ENCODE data around the gene CYYR1. TPM values are rescaled to one million over a fixed set of nuclear protein-coding genes. Genes with fewer than 3 reads are reported as not detected.

CYYR1 gene
- polyA plus RNA-seq, 1 experiment: not detected

DNA sequence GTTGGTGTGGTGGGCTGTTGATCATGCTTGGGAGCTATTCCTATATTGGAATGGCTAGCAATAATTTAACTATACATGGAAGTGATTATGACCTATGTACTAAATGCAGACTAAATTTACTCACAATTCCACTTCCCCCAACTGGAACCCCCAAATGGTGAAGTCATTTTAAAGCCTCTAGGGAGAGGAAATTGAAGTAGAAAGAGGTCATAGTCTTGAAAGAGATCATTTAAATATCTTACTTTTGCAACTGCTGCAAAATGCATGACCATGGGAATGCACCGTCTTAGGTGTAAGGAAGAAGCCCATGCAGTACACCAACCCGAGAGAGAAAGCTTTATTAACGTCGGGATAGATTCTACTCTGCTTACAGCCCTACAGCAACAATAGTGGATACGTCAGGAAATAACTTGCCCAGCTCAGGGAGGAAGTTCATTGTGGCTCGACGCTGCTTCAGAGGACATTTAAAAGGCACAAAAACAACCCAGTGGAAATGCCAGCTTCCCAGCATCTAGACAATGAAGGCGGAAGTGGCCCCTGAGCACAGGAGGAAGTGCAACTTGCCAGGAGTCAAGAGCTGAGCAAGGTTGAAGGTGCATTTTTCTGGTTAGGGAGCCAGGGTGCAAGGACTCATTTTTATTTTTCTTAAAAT, 26.5 kb downstream of the CYYR1 start:
- H3K9me3 ChIP-seq (ENCODE audit: control insufficient read depth, insufficient read depth, low read length): no peaks in the 10 kb centered on the region
- no peak overlapping the region for H3K27ac ChIP-seq (ENCODE audit: low read depth, low read length)
- H3K4me3 ChIP-seq (ENCODE audit: low read depth, low read length): no peak overlapping the region
- CTCF ChIA-PET: interaction anchor here (0.9 kb wide), 1 partner anchor 650 kb away, joined by 3 read pairs; no protein-coding TSS in a partner anchor
- POLR2A ChIA-PET: no interaction called here
- no peak for DNase-seq (ENCODE audit: low read depth, low spot score)
- H3K27me3 ChIP-seq (ENCODE audit: control insufficient read depth, insufficient read depth, low read length): no peaks in the 10 kb centered on the region
- TF ChIP-seq, protein P1, sequence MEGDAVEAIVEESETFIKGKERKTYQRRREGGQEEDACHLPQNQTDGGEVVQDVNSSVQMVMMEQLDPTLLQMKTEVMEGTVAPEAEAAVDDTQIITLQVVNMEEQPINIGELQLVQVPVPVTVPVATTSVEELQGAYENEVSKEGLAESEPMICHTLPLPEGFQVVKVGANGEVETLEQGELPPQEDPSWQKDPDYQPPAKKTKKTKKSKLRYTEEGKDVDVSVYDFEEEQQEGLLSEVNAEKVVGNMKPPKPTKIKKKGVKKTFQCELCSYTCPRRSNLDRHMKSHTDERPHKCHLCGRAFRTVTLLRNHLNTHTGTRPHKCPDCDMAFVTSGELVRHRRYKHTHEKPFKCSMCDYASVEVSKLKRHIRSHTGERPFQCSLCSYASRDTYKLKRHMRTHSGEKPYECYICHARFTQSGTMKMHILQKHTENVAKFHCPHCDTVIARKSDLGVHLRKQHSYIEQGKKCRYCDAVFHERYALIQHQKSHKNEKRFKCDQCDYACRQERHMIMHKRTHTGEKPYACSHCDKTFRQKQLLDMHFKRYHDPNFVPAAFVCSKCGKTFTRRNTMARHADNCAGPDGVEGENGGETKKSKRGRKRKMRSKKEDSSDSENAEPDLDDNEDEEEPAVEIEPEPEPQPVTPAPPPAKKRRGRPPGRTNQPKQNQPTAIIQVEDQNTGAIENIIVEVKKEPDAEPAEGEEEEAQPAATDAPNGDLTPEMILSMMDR (IDR thresholded peaks at IDR 0.05; ENCODE audit: low read depth, low read length): no peak

DNA sequence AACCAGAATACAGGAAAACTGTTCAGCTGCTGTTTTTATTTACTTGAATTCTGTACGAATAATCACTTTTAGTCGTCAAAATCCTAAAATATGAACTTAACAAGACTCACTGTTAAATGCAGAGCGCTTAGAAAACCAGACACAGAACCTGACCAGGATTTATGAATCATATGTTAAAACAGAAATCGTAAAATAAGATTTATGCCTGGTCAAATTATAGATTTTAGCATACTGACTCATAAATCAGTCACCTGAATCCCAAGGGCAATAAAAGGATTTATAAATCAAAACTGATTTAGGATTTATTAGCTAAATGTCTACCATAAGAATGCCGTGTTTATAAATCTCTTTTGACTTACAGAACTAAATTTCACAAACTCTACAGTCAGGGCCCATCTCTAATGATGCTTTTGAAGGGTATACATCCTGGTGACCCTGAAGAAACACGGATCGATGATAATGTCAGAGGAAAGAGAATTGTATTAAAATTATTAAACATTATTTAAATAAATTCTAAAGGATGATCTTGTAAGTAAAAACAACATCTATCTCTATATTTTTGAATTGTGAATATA, 28.8 kb downstream of the CYYR1 start:
- no peak for DNase-seq (ENCODE audit: low read depth, low spot score)
- CTCF ChIA-PET: no interaction called here
- TF ChIP-seq, protein P1 (IDR thresholded peaks at IDR 0.05; ENCODE audit: low read depth, low read length): no peak

DNA sequence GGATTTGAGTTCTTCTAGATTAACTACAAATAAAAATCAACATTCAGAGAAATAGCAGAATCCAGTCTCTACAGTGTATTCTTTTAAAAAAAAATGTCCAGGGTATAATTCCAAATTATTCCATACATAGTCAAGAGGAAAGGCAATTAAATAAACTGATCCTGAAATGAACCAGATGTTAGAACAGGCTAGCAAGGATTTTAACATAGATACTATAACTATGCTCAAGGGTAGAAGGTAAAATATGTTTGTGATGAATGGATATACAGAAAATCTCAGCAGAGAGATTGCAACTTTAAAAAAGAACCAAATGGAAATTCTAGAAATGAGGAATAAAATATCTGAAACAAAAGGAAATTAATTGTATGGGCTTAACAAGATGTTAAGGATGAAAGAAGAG, 32.4 kb downstream of the CYYR1 start:
- TF ChIP-seq, protein P1 (IDR thresholded peaks at IDR 0.05; ENCODE audit: low read depth, low read length): no peak
- ChIA-PET POLR2A (no interaction called here), CTCF (no interaction called here)
- no peak overlapping the region for H3K27ac ChIP-seq (ENCODE audit: low read depth, low read length)
- no peak for DNase-seq (ENCODE audit: low read depth, low spot score)
- H3K27me3 ChIP-seq (ENCODE audit: control insufficient read depth, insufficient read depth, low read length): no peaks in the 10 kb centered on the region
- H3K9me3 ChIP-seq (ENCODE audit: control insufficient read depth, insufficient read depth, low read length): no peaks in the 10 kb centered on the region
- H3K4me3 ChIP-seq (ENCODE audit: low read depth, low read length): no peak overlapping the region

More for the DNA sequence above, 28.8 kb downstream of the CYYR1 start:
- H3K27ac ChIP-seq (ENCODE audit: low read depth, low read length): no peak overlapping the region
- no peak overlapping the region for H3K4me3 ChIP-seq (ENCODE audit: low read depth, low read length)
- H3K27me3 ChIP-seq (ENCODE audit: control insufficient read depth, insufficient read depth, low read length): no peaks in the 10 kb centered on the region
- H3K9me3 ChIP-seq (ENCODE audit: control insufficient read depth, insufficient read depth, low read length): no peaks in the 10 kb centered on the region
- POLR2A ChIA-PET: no interaction called here

DNA sequence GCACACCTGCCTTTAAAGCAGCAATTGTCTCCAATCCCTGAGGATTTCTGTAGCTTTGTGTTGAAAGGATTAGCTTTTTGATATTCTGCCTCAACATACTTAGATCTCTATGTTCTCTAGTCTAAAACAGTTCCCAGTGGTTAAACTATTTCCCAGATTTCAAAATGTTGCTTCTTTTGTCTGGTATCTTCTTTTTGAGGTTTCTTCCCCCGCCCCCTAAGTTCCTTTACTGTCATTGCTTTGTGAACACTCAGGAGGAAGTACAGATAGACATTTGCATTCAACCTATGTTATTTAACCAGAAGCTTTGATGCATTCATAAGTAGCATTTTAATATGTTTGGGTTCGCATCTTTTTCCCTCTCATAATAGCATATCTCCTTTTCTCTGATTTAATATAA, 33.5 kb downstream of the CYYR1 start:
- no peaks in the 10 kb centered on the region for H3K9me3 ChIP-seq (ENCODE audit: control insufficient read depth, insufficient read depth, low read length)
- CTCF ChIA-PET: no interaction called here
- TF ChIP-seq, protein P1 (IDR thresholded peaks at IDR 0.05; ENCODE audit: low read depth, low read length): no peak
- no peak overlapping the region for H3K4me3 ChIP-seq (ENCODE audit: low read depth, low read length)
- POLR2A ChIA-PET: no interaction called here
- DNase-seq (ENCODE audit: low read depth, low spot score): no peak
- no peaks in the 10 kb centered on the region for H3K27me3 ChIP-seq (ENCODE audit: control insufficient read depth, insufficient read depth, low read length)
- no peak overlapping the region for H3K27ac ChIP-seq (ENCODE audit: low read depth, low read length)

DNA sequence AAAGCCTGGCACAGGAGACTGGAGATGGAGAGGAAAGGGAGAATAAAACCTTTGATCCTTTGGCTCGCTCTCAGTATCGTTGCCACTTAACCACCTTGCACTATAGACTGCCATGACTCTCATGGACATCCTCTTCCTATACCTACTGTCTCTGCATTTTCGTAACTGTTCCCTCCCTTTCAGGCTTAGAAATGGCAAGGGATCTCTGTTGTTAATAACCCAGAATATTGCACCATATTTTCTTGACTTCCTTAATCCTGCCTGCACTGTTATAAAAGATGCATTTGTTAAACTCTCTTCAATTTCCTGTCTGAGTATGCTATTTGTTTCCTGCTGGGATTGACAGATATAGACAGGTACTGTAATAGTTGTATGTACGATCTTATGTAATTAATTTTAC, 38.6 kb downstream of the CYYR1 start:
- CTCF ChIA-PET: no interaction called here
- POLR2A ChIA-PET: no interaction called here
- TF ChIP-seq, protein P1 (IDR thresholded peaks at IDR 0.05; ENCODE audit: low read depth, low read length): no peak

More for the DNA sequence above, 38.6 kb downstream of the CYYR1 start:
- Histone ChIP-seq H3K4me3 (ENCODE audit: low read depth, low read length) (no peak overlapping the region), H3K27ac (ENCODE audit: low read depth, low read length) (no peak overlapping the region), H3K27me3 (ENCODE audit: control insufficient read depth, insufficient read depth, low read length) (no peaks in the 10 kb centered on the region), H3K9me3 (ENCODE audit: control insufficient read depth, insufficient read depth, low read length) (no peaks in the 10 kb centered on the region)
- DNase-seq (ENCODE audit: low read depth, low spot score): no peak
